CMK (cell line): Measurements from ENCODE around the gene SOCS7.

Experiments
- DNase-seq: peaks from one replicate; pipeline ENCODE4 v3.0.0-alpha.2; 2010; ENCODE audit warnings: low read depth

SOCS7 gene

GRCh38 chr17:38363016-38363415, 11.4 kb downstream of the SOCS7 start:
- DNase-seq: no peak

- DNase-seq: no peak
Observed at GRCh38 chr17:38364741-38365140, 13.1 kb downstream of the SOCS7 start.

DNA sequence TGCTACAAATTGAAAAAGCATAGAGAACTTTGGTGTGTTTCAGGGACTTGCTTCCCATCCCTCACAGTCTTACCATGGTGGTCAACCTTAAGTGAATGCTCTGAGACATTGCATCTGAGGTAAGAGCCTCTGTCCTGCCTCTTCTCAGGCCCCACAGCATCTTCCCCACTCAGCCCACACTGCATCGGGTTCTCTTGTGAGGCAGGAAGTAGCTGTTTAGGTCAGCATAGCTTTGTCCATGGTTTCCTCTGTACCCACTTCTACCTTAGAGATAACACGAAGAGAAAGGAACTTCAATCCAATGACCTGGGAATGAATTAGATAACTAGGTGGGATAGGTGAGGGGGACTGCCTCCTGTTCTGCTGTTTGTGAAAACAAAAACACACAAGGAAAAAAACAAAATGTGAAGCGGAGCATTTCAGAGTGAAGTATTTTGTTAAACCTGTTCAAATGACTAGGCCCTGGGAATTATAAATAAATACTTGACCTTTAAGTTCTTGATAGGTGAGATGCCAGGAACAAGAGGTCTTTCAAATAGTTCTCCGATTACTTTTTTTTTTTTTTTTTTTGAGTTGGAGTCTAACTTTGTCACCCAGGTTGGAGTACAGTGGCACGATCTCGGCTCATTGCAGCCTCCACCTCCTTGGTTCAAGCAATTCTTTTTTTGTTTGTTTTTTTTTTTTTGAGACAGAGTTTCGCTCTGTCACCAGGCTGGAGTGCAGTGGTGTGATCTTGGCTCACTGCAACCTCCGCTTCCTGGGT, 17.7 kb downstream of the SOCS7 start:
- DNase-seq: no peak

DNA sequence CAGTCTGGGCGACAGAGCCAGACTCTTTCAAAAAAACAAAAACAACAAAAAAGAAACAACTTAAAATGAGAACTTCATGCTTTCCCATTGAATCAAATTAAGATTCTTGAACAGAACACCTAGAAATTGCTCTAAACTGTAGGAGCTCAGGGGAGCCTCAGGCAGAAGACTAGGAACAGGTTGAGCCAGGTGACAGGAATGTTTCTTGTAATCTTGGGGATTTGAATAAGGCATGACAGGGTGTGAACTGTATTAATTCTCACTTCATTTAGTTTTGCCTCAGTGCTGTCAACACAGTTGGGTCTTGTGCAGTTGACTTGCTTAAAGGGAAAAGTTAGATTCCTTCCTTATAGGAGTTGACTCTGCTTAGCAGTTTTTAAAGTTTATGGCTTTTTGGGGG, 27.8 kb downstream of the SOCS7 start:
- no peak for DNase-seq

DNA sequence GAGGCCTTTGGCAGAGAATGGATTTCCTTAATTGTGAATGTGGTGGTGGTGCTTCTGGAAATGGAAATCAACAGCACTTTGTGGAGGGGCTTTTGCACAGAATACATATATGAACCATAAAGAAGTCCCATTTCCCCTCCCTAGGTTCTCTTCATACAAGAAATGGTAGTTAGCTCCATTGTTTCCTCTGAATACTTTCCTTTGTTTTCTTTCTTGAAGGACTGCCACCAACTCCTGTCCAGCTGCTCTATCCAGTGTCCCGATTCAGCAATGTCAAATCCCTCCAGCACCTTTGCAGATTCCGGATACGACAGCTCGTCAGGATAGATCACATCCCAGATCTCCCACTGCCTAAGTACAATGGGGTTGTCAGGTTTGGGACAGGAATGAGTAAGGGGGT, 43.4 kb downstream of the SOCS7 start:
- DNase-seq: no peak

- no peak for DNase-seq
Observed at GRCh38 chr17:38397227-38397626, 45.6 kb downstream of the SOCS7 start.

- DNase-seq: no peak
Observed at GRCh38 chr17:38400286-38400685, 48.6 kb downstream of the SOCS7 start.

GRCh38 chr17:38401459-38401858, 49.8 kb downstream of the SOCS7 start:
- no peak for DNase-seq

DNA sequence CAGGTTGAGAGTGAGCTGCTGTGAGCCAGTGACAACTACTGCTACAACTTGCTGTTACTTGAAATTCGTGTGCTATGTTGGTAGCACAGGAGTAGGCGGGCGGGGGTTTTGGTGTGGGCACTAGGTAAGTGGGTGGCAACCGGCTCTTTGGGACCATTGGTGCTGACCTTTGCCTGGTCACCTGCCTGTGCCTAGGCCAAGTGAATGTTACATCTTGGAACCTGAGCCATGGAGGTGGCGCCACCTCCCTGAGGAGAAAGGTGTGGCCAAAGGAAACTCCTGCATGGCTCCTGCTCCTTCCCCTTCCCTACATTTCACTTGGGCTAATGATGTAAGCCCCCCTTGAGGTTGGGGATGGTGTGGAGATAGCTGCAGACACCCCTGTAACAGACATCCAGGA, 51.3 kb downstream of the SOCS7 start:
- DNase-seq: no peak

DNA sequence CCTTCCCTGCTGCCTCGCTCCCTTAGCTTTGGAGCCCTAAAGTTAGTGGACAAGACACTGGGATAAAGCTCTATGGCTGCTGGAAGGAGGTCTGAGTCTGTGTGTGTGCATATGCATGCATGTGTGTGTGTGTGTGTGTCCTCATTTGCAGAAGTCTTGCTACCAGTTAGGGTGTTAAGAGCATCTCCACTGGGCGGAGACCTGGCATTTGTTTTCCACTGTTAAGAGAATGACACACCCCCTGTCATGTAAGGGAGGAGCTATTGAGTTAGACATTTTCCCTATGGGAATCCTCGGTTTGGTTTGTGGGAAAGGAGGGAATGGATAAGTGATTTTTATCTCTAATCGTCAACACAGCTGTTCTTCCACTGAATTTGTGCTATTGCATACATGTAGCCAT, 51.8 kb downstream of the SOCS7 start:
- DNase-seq: no peak

- DNase-seq: no peak
Observed at GRCh38 chr17:38404174-38404943, 52.7 kb downstream of the SOCS7 start.

- no peak for DNase-seq
Observed at GRCh38 chr17:38405654-38406053, 54.0 kb downstream of the SOCS7 start.

DNA sequence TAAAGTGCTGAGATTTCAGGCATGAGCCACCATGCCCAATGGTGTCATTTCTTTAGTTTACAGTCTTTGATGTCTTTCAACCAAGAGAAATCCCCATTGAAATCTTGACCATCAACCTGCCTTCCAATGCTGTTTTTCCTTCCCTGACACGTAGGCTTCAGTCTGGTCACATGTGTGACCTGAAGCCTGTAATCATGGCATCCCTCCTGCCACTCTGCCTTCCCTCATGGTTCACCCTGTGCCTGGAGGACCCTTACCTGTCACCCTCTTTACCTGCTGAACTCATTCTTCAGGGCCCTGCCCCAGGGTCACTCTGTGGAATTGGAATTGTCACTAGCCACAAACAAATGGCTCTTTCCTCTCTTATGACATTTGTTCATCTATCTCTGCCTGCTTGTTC, 58.6 kb downstream of the SOCS7 start:
- DNase-seq: no peak

DNA sequence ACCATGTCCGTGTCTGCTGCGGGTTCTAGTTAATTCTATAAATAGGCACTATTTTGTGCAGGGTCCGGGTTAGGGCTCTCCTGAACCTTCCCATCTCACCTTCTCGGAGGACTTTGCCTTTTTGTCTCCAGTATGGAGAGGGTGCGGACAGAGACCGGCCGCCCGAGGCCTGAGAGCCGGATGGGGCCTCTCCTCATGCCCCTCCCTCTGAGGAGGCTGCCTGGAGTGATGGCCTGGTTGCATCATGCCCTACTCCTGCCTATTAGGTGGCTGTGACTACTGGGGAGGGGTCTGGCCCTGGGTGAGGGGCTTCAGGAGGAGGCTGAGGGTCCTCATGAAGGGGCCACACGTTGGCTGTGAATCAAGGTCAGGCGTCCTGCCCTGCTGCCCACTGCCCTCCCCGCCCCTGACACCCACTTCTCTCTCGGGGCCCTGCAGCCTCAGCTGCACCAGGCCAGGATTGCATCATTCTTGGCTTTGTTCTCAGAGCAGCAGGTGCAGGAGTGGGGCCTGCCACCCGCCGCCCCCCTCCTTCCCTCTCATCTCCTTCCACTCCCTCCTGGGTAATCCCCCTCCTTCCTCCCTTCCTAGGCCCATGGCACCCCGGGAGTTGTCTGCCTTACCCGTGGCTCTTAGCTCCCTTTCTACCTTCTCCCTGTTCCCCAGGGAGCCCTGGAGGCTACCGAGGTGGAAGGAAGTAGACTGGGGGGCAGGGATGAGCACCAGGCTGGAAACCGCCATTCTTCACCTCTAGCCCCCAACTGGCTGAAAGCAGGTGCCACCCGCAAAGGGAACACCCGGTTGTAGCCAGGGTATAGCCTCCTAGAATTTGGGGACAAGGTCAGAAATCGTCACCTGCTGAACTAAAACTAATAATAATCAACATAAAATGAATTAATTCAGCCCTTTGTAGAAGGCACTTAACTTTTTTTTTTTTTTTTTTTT, 63.9 kb downstream of the SOCS7 start:
- no peak for DNase-seq

- DNase-seq: no peak
Observed at GRCh38 chr17:38416840-38417209, 65.2 kb downstream of the SOCS7 start.

DNA sequence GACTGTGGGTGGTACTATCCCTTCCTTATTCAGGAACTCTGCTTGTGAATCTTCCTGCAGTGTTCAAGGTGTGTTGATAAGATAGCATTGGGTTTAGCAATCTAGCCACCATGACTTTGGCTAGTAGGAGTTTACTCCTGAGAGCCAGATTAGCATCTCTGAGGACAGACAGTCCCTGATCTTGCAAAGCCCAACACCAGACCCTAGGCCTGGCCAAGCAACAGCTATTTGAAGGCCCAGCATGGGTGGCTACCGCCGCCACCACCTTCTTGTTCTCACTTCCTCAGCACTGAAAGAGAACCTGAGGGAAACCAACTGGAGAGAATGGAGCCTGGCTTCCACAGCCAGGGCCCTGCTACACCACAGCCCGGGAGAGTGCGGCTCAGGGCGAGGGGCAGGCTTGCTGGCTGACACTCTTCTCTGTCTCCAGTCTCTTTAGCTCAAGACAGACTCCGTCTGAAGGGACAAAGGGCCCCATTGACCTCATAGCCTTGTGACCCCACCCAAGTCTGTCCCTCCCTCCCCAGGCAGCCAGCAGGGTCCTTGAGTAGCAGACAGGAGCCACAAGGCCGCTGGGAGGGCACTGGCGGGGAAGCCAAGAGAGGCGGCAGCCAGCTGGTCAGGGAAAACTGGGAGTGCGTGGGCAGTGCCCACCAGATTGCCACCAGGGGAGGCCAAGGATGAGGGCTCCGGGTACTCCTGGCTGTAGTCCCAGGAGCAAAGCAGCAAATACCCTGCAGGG, 65.7 kb downstream of the SOCS7 start:
- DNase-seq: peak; percentile 75

GRCh38 chr17:38418062-38418692, 66.5 kb downstream of the SOCS7 start:
- no peak for DNase-seq

- DNase-seq: no peak
Observed at GRCh38 chr17:38418693-38419507, 67.3 kb downstream of the SOCS7 start.

GRCh38 chr17:38419508-38419981, 67.9 kb downstream of the SOCS7 start:
- DNase-seq: no peak

DNA sequence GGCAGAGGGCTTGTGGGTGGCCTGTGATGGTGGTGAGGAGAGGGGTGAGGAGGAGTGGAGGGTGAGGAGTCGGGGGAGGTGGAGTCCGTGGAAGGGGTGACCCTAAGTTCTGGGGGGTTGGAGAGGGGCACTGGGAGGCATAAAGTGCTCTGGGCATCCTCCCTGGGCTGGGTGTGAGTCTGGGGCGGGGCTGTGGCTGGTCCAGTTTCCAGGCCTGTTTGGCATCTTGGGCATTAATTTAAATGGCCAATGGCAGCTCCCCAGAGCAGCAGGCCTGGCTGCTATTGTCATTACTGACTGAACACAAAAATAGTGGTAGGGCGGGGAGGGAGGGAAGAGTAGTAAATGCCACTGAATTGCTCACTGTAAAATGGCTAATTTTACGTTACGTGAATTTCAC, 68.9 kb downstream of the SOCS7 start:
- DNase-seq: no peak
